Smooth muscle cell (in vitro differentiated cells): ENCODE data around the gene EPSTI1. TPM values are rescaled to one million over a fixed set of nuclear protein-coding genes. Genes with fewer than 3 reads are reported as not detected.
A peak's percentile ranks its signal among the peaks of the same experiment; 100 is the strongest.

Source experiments
- DNase-seq: peaks from one replicate; lab custom pipeline; 2025; ENCODE audit not compliant: unreplicated experiment; lab: John Stamatoyannopoulos, UW
- H2AFZ ChIP-seq: fragments of 200-600 bp; sonication (generic); 2 replicates; pipeline ENCODE4 v1.6.0; 2016; ENCODE audit warnings: antibody characterized with exemption, low read depth, mild to moderate bottlenecking
- H3F3A ChIP-seq: fragments of 200-600 bp; sonication (generic); 2 replicates; pipeline ENCODE4 v1.6.0; 2017; ENCODE audit warnings: antibody characterized with exemption, low read depth
- H3K27ac ChIP-seq: fragments of 200-600 bp; sonication (generic); 2 replicates; pipeline ENCODE4 v1.5.1; 2016; ENCODE audit warnings: low read depth, mild to moderate bottlenecking
- H3K27me3 ChIP-seq: fragments of 200-600 bp; sonication (generic); 2 replicates; pipeline ENCODE4 v1.6.1; 2016; ENCODE audit warnings: low read depth, mild to moderate bottlenecking
- H3K36me3 ChIP-seq: fragments of 200-600 bp; sonication (generic); 2 replicates; pipeline ENCODE4 v1.5.1; 2016; ENCODE audit warnings: low read depth
- H3K4me1 ChIP-seq: fragments of 200-600 bp; sonication (generic); 2 replicates; pipeline ENCODE4 v1.5.1; 2016; ENCODE audit warnings: low read depth
- H3K4me2 ChIP-seq: fragments of 200-600 bp; sonication (generic); 2 replicates; pipeline ENCODE4 v1.6.0; 2016; ENCODE audit warnings: mild to moderate bottlenecking
- H3K4me3 ChIP-seq: fragments of 200-600 bp; sonication (generic); 2 replicates; pipeline ENCODE4 v1.5.1; 2016; ENCODE audit warnings: mild to moderate bottlenecking
- H3K79me2 ChIP-seq: fragments of 200-600 bp; sonication (generic); 2 replicates; pipeline ENCODE4 v1.6.0; 2016; ENCODE audit warnings: low read depth, mild to moderate bottlenecking
- H3K9ac ChIP-seq: fragments of 200-600 bp; sonication (generic); 2 replicates; pipeline ENCODE4 v1.6.0; 2016; ENCODE audit warnings: low read depth
- H3K9me3 ChIP-seq: fragments of 200-600 bp; sonication (generic); replicated peaks from 2 replicates; pipeline ENCODE4 v1.5.1; 2016; ENCODE audit warnings: low read depth
- H4K20me1 ChIP-seq: fragments of 200-600 bp; sonication (generic); 2 replicates; pipeline ENCODE4 v1.6.0; 2016; ENCODE audit warnings: low read depth
- CTCF ChIP-seq: fragments of 200-600 bp; sonication (generic); IDR thresholded peaks from 2 replicates; pipeline ENCODE4 v1.5.1; 2017; ENCODE audit warnings: borderline replicate concordance, mild to moderate bottlenecking, antibody characterized with exemption; ENCODE audit not compliant: insufficient read depth, poor library complexity, severe bottlenecking
- WGBS: methylation state at CpG from one replicate; pipeline ENCODE4 v1.1.7; 2016; ENCODE audit warnings: low lambda C conversion rate; 5-methylcytosine and 5-hydroxymethylcytosine counted together
- polyA plus RNA-seq: library from polyadenylated mRNA; unstranded; fragments of >200 nt; fragmentation: Nextera tagmentation; extraction: Ambion mirVana; gene quantifications from 2 replicates; pipeline ENCODE4 v1.2.1, GENCODE V29; 2016
- total RNA-seq: library from RNA; depleted of rRNA; stranded (reverse); fragments of >200 nt; gene quantifications from 2 replicates; pipeline ENCODE4 v1.2.3, GENCODE V29; 2014

EPSTI1 gene
- total and polyA plus RNA-seq, 2 experiments from 2014 or later = 2.4 to 3.3 TPM

- no peak overlapping the region for H3K27ac ChIP-seq
- whole genome bisulfite sequencing = 92% methylated on average over 2 of the region's 2 CpGs
- H3K4me2 ChIP-seq = no peak overlapping the region
- no peaks in the 10 kb centered on the region for H4K20me1 ChIP-seq
- peaks cover 14% of the 10 kb centered on the region for H3K4me1 ChIP-seq
- H3F3A ChIP-seq = peaks cover 7% of the 10 kb centered on the region
- H3K36me3 ChIP-seq = no peaks in the 10 kb centered on the region
- H3K4me3 ChIP-seq = no peak overlapping the region
- H3K79me2 ChIP-seq = no peaks in the 10 kb centered on the region
- no peak for TF ChIP-seq CTCF
- H3K27me3 ChIP-seq = peaks cover 15% of the 10 kb centered on the region
- no peak overlapping the region for H3K9ac ChIP-seq
- no peak for DNase-seq
- H2AFZ ChIP-seq = no peak overlapping the region
- H3K9me3 ChIP-seq = no peaks in the 10 kb centered on the region
Observed at GRCh38 chr13:42874221-42874620, 117.8 kb downstream of the EPSTI1 start.

GRCh38 chr13:42873081-42873480 is 119.0 kb downstream of the EPSTI1 start:
- H3K9ac ChIP-seq = no peak overlapping the region
- peaks cover 15% of the 10 kb centered on the region for H3K27me3 ChIP-seq
- H2AFZ ChIP-seq = no peak overlapping the region
- no peaks in the 10 kb centered on the region for H3K9me3 ChIP-seq
- H3K36me3 ChIP-seq = no peaks in the 10 kb centered on the region
- H3K4me1 ChIP-seq = peaks cover 14% of the 10 kb centered on the region
- no peak for TF ChIP-seq CTCF
- H3K4me3 ChIP-seq = no peak overlapping the region
- H4K20me1 ChIP-seq = no peaks in the 10 kb centered on the region
- no peak for DNase-seq
- WGBS = 63% methylated on average over 8 of the region's 8 CpGs
- H3K27ac ChIP-seq = no peak overlapping the region
- no peaks in the 10 kb centered on the region for H3K79me2 ChIP-seq
- peaks cover 7% of the 10 kb centered on the region for H3F3A ChIP-seq
- H3K4me2 ChIP-seq = no peak overlapping the region

GRCh38 chr13:42867232-42867631 is 124.8 kb downstream of the EPSTI1 start:
- no peaks in the 10 kb centered on the region for H3K36me3 ChIP-seq
- H3F3A ChIP-seq = no peaks in the 10 kb centered on the region
- H2AFZ ChIP-seq = no peak overlapping the region
- no peak overlapping the region for H3K9ac ChIP-seq
- H3K4me3 ChIP-seq = no peak overlapping the region
- TF ChIP-seq CTCF = no peak
- no peaks in the 10 kb centered on the region for H4K20me1 ChIP-seq
- H3K4me2 ChIP-seq = no peak overlapping the region
- peaks cover 6% of the 10 kb centered on the region for H3K27me3 ChIP-seq
- H3K9me3 ChIP-seq = no peaks in the 10 kb centered on the region
- no peak for DNase-seq
- 74% methylated on average over 4 of the region's 4 CpGs for WGBS
- H3K27ac ChIP-seq = no peak overlapping the region
- no peaks in the 10 kb centered on the region for H3K4me1 ChIP-seq
- no peaks in the 10 kb centered on the region for H3K79me2 ChIP-seq

- H3K4me1 ChIP-seq = no peaks in the 10 kb centered on the region
- H3K27me3 ChIP-seq = no peaks in the 10 kb centered on the region
- WGBS = 23% methylated on average over 2 of the region's 2 CpGs
- H4K20me1 ChIP-seq = no peaks in the 10 kb centered on the region
- no peak for DNase-seq
- H3K4me2 ChIP-seq = peak overlapping the region; percentile 42
- no peak overlapping the region for H3K9ac ChIP-seq
- no peaks in the 10 kb centered on the region for H3K79me2 ChIP-seq
- no peak overlapping the region for H3K27ac ChIP-seq
- no peaks in the 10 kb centered on the region for H3K9me3 ChIP-seq
- no peak overlapping the region for H3K4me3 ChIP-seq
- H3F3A ChIP-seq = no peaks in the 10 kb centered on the region
- no peaks in the 10 kb centered on the region for H3K36me3 ChIP-seq
- no peak overlapping the region for H2AFZ ChIP-seq
- no peak for TF ChIP-seq CTCF
Observed at GRCh38 chr13:42865768-42866102, 126.3 kb downstream of the EPSTI1 start.
